HEK293 (cell line): ENCODE results near the gene CEP135.
A peak's percentile ranks its signal among the peaks of the same experiment; 100 is the strongest.

ENCODE experiments used
- GFI1B ChIP-seq: fragments of 450-650 bp; formaldehyde crosslinking; IDR thresholded peaks from 2 replicates; pipeline ENCODE4 v1.5.1; 2016; ENCODE audit warnings: missing biosample characterization, missing genetic modification characterization
- HOXD13 ChIP-seq: sonication (generic); formaldehyde crosslinking; IDR thresholded peaks from 2 replicates; pipeline ENCODE4 v1.8.0; 2022; ENCODE audit warnings: missing genetic modification reagents, borderline replicate concordance
- KLF10 ChIP-seq: fragments of 450-650 bp; IDR thresholded peaks from 2 replicates; pipeline ENCODE4 v1.5.1; 2018; ENCODE audit warnings: missing biosample characterization, mild to moderate bottlenecking, missing genetic modification characterization
- MZF1 ChIP-seq: fragments of 450-650 bp; formaldehyde crosslinking; IDR thresholded peaks from 2 replicates; pipeline ENCODE4 v1.5.1; 2017; ENCODE audit warnings: missing biosample characterization, missing genetic modification characterization, borderline replicate concordance
- REPIN1 ChIP-seq: fragments of 450-650 bp; formaldehyde crosslinking; IDR thresholded peaks from 2 replicates; pipeline ENCODE4 v1.5.1; 2017; ENCODE audit warnings: missing biosample characterization, missing genetic modification characterization, low read depth
- TCF7L2 ChIP-seq: IDR thresholded peaks from 2 replicates; pipeline ENCODE4 v1.6.1; 2011; ENCODE audit warnings: low read depth, mild to moderate bottlenecking, inconsistent platforms, low read length, moderate library complexity, borderline replicate concordance
- ZBTB1 ChIP-seq: fragments of 450-650 bp; formaldehyde crosslinking; IDR thresholded peaks from 2 replicates; pipeline ENCODE4 v1.5.1; 2016; ENCODE audit warnings: missing biosample characterization, missing genetic modification characterization
- ZBTB21 ChIP-seq: fragments of 450-650 bp; formaldehyde crosslinking; IDR thresholded peaks from 2 replicates; pipeline ENCODE4 v1.5.1; 2017; ENCODE audit warnings: missing biosample characterization, missing genetic modification characterization
- ZNF169 ChIP-seq: fragments of 450-650 bp; formaldehyde crosslinking; IDR thresholded peaks from 2 replicates; pipeline ENCODE4 v1.5.1; 2016; ENCODE audit warnings: missing biosample characterization, missing genetic modification characterization
- ZNF239 ChIP-seq: fragments of 450-650 bp; formaldehyde crosslinking; IDR thresholded peaks from 2 replicates; pipeline ENCODE4 v1.5.1; 2016; ENCODE audit warnings: missing biosample characterization, missing genetic modification characterization
- ZNF274 ChIP-seq, 2 experiments: fragments of 200-500 bp in 1 of 2; fragments of 450-650 bp in 1 of 2; sonication (Bioruptor generic) in 1 of 2; formaldehyde crosslinking in 1 of 2; IDR thresholded peaks; 2 replicates each; pipeline versions ENCODE4 v1.5.1 to v1.6.1; 2014 to 2016; ENCODE audit warnings: borderline replicate concordance in 1 of 2, inconsistent platforms in 1 of 2, low read length in 1 of 2, missing biosample characterization in 1 of 2, missing genetic modification characterization in 1 of 2
- ZNF549 ChIP-seq: fragments of 450-650 bp; IDR thresholded peaks from 2 replicates; pipeline ENCODE4 v1.5.1; 2018; ENCODE audit warnings: missing biosample characterization, missing genetic modification characterization, mild to moderate bottlenecking, inconsistent platforms, moderate library complexity
- ZNF558 ChIP-seq: fragments of 450-650 bp; formaldehyde crosslinking; IDR thresholded peaks from 2 replicates; pipeline ENCODE4 v1.5.1; 2016; ENCODE audit warnings: missing biosample characterization, missing genetic modification characterization
- ZNF600 ChIP-seq: fragments of 450-650 bp; formaldehyde crosslinking; IDR thresholded peaks from 2 replicates; pipeline ENCODE4 v1.5.1; 2016; ENCODE audit warnings: missing biosample characterization, missing genetic modification characterization
- ZNF76 ChIP-seq: fragments of 450-650 bp; formaldehyde crosslinking; IDR thresholded peaks from 2 replicates; pipeline ENCODE4; 2016; ENCODE audit warnings: low read depth, missing biosample characterization, missing genetic modification characterization, borderline replicate concordance
- ZSCAN16 ChIP-seq: fragments of 450-650 bp; formaldehyde crosslinking; IDR thresholded peaks from 2 replicates; pipeline ENCODE4 v1.5.1; 2016; ENCODE audit warnings: missing biosample characterization, missing genetic modification characterization
- TF ChIP-seq, protein P1 (sequence below): fragments of 450-650 bp; formaldehyde crosslinking; IDR thresholded peaks from 2 replicates; pipeline ENCODE4 v1.5.1; 2016; ENCODE audit warnings: missing biosample characterization, missing genetic modification characterization
- TF ChIP-seq, protein P2 (sequence below): fragments of 450-650 bp; formaldehyde crosslinking; IDR thresholded peaks from 2 replicates; pipeline ENCODE4 v1.5.1; 2016; ENCODE audit warnings: missing biosample characterization, missing genetic modification characterization, low read depth
- TF ChIP-seq, protein P3 (sequence below): fragments of 450-650 bp; formaldehyde crosslinking; IDR thresholded peaks from 2 replicates; pipeline ENCODE4 v1.5.1; 2016; ENCODE audit warnings: missing biosample characterization, missing genetic modification characterization
- TF ChIP-seq, protein P4 (sequence below): fragments of 450-650 bp; formaldehyde crosslinking; IDR thresholded peaks from 2 replicates; pipeline ENCODE4 v1.5.1; 2016; ENCODE audit warnings: missing biosample characterization, missing genetic modification characterization
- TF ChIP-seq, protein P5 (sequence below): fragments of 450-650 bp; IDR thresholded peaks from 2 replicates; pipeline ENCODE4 v1.5.1; 2018; ENCODE audit warnings: missing biosample characterization, mild to moderate bottlenecking, missing genetic modification characterization
- TF ChIP-seq, protein P6 (sequence below): fragments of 450-650 bp; formaldehyde crosslinking; IDR thresholded peaks from 2 replicates; pipeline ENCODE4 v1.5.1; 2017; ENCODE audit warnings: missing biosample characterization, mild to moderate bottlenecking, missing genetic modification characterization, moderate library complexity
- TF ChIP-seq, protein P7 (sequence below): fragments of 450-650 bp; formaldehyde crosslinking; IDR thresholded peaks from 2 replicates; pipeline ENCODE4 v1.5.1; 2016; ENCODE audit warnings: missing biosample characterization, missing genetic modification characterization, borderline replicate concordance
- TF ChIP-seq, protein P8 (sequence below): fragments of 450-650 bp; formaldehyde crosslinking; IDR thresholded peaks from 2 replicates; pipeline ENCODE4 v1.5.1; 2016; ENCODE audit warnings: missing biosample characterization, missing genetic modification characterization

Gene CEP135

DNA sequence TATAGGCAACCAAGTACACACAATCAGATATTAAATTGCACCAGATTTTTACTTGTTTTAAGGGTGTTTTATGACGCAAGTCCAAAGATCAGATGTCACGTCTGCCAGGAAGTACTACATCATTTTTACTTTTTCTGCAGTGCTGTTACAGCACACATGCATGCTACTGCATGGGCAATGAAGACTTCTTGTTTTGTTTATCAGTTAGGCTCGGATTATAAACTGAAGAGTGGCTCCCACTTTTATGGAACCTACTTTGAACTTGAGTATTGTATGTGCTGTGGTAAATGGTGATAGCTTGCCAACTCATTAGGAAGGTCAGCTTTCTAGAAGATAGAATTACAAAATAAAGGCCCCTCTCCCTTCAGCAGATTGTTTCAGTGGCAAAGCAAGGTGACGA is 131.6 kb downstream of the CEP135 start (continued):
- TF ChIP-seq ZNF169 (tag by site-specific recombination) (no peak), GFI1B (tag by site-specific recombination) (no peak), ZNF549 (tag by site-specific recombination) (no peak), ZBTB21 (no peak), ZNF600 (tag by site-specific recombination) (no peak), HOXD13 (no peak), REPIN1 (tag by site-specific recombination) (no peak), ZNF239 (tag by site-specific recombination) (no peak), ZNF76 (no peak), TCF7L2 (no peak), ZNF558 (tag by site-specific recombination) (no peak), KLF10 (no peak), ZBTB1 (tag by site-specific recombination) (no peak), MZF1 (no peak), ZSCAN16 (no peak), ZNF274 (IDR thresholded peaks at IDR 0.05; ENCODE audit: low read length) (no peak), ZNF274 (tag by site-specific recombination; IDR thresholded peaks at IDR 0.05; ENCODE audit: borderline replicate concordance) (no peak)
- TF ChIP-seq, protein P1, sequence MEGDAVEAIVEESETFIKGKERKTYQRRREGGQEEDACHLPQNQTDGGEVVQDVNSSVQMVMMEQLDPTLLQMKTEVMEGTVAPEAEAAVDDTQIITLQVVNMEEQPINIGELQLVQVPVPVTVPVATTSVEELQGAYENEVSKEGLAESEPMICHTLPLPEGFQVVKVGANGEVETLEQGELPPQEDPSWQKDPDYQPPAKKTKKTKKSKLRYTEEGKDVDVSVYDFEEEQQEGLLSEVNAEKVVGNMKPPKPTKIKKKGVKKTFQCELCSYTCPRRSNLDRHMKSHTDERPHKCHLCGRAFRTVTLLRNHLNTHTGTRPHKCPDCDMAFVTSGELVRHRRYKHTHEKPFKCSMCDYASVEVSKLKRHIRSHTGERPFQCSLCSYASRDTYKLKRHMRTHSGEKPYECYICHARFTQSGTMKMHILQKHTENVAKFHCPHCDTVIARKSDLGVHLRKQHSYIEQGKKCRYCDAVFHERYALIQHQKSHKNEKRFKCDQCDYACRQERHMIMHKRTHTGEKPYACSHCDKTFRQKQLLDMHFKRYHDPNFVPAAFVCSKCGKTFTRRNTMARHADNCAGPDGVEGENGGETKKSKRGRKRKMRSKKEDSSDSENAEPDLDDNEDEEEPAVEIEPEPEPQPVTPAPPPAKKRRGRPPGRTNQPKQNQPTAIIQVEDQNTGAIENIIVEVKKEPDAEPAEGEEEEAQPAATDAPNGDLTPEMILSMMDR (tag by site-specific recombination) = no peak
- TF ChIP-seq, protein P2, sequence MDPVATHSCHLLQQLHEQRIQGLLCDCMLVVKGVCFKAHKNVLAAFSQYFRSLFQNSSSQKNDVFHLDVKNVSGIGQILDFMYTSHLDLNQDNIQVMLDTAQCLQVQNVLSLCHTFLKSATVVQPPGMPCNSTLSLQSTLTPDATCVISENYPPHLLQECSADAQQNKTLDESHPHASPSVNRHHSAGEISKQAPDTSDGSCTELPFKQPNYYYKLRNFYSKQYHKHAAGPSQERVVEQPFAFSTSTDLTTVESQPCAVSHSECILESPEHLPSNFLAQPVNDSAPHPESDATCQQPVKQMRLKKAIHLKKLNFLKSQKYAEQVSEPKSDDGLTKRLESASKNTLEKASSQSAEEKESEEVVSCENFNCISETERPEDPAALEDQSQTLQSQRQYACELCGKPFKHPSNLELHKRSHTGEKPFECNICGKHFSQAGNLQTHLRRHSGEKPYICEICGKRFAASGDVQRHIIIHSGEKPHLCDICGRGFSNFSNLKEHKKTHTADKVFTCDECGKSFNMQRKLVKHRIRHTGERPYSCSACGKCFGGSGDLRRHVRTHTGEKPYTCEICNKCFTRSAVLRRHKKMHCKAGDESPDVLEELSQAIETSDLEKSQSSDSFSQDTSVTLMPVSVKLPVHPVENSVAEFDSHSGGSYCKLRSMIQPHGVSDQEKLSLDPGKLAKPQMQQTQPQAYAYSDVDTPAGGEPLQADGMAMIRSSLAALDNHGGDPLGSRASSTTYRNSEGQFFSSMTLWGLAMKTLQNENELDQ = no peak
- TF ChIP-seq, protein P3, sequence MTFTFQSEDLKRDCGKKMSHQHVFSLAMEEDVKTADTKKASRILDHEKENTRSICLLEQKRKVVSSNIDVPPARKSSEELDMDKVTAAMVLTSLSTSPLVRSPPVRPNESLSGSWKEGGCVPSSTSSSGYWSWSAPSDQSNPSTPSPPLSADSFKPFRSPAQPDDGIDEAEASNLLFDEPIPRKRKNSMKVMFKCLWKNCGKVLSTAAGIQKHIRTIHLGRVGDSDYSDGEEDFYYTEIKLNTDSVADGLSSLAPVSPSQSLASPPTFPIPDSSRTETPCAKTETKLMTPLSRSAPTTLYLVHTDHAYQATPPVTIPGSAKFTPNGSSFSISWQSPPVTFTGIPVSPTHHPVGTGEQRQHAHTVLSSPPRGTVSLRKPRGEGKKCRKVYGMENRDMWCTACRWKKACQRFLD (tag by site-specific recombination) = no peak
- TF ChIP-seq, protein P4, sequence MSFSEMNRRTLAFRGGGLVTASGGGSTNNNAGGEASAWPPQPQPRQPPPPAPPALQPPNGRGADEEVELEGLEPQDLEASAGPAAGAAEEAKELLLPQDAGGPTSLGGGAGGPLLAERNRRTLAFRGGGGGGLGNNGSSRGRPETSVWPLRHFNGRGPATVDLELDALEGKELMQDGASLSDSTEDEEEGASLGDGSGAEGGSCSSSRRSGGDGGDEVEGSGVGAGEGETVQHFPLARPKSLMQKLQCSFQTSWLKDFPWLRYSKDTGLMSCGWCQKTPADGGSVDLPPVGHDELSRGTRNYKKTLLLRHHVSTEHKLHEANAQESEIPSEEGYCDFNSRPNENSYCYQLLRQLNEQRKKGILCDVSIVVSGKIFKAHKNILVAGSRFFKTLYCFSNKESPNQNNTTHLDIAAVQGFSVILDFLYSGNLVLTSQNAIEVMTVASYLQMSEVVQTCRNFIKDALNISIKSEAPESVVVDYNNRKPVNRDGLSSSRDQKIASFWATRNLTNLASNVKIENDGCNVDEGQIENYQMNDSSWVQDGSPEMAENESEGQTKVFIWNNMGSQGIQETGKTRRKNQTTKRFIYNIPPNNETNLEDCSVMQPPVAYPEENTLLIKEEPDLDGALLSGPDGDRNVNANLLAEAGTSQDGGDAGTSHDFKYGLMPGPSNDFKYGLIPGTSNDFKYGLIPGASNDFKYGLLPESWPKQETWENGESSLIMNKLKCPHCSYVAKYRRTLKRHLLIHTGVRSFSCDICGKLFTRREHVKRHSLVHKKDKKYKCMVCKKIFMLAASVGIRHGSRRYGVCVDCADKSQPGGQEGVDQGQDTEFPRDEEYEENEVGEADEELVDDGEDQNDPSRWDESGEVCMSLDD (tag by site-specific recombination) = no peak
- TF ChIP-seq, protein P5, sequence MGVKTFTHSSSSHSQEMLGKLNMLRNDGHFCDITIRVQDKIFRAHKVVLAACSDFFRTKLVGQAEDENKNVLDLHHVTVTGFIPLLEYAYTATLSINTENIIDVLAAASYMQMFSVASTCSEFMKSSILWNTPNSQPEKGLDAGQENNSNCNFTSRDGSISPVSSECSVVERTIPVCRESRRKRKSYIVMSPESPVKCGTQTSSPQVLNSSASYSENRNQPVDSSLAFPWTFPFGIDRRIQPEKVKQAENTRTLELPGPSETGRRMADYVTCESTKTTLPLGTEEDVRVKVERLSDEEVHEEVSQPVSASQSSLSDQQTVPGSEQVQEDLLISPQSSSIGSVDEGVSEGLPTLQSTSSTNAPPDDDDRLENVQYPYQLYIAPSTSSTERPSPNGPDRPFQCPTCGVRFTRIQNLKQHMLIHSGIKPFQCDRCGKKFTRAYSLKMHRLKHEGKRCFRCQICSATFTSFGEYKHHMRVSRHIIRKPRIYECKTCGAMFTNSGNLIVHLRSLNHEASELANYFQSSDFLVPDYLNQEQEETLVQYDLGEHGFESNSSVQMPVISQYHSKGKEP (tag by site-specific recombination) = peak; percentile 100
- TF ChIP-seq, protein P6, sequence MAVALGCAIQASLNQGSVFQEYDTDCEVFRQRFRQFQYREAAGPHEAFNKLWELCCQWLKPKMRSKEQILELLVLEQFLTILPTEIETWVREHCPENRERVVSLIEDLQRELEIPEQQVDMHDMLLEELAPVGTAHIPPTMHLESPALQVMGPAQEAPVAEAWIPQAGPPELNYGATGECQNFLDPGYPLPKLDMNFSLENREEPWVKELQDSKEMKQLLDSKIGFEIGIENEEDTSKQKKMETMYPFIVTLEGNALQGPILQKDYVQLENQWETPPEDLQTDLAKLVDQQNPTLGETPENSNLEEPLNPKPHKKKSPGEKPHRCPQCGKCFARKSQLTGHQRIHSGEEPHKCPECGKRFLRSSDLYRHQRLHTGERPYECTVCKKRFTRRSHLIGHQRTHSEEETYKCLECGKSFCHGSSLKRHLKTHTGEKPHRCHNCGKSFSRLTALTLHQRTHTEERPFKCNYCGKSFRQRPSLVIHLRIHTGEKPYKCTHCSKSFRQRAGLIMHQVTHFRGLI (tag by site-specific recombination) = no peak
- TF ChIP-seq, protein P7, sequence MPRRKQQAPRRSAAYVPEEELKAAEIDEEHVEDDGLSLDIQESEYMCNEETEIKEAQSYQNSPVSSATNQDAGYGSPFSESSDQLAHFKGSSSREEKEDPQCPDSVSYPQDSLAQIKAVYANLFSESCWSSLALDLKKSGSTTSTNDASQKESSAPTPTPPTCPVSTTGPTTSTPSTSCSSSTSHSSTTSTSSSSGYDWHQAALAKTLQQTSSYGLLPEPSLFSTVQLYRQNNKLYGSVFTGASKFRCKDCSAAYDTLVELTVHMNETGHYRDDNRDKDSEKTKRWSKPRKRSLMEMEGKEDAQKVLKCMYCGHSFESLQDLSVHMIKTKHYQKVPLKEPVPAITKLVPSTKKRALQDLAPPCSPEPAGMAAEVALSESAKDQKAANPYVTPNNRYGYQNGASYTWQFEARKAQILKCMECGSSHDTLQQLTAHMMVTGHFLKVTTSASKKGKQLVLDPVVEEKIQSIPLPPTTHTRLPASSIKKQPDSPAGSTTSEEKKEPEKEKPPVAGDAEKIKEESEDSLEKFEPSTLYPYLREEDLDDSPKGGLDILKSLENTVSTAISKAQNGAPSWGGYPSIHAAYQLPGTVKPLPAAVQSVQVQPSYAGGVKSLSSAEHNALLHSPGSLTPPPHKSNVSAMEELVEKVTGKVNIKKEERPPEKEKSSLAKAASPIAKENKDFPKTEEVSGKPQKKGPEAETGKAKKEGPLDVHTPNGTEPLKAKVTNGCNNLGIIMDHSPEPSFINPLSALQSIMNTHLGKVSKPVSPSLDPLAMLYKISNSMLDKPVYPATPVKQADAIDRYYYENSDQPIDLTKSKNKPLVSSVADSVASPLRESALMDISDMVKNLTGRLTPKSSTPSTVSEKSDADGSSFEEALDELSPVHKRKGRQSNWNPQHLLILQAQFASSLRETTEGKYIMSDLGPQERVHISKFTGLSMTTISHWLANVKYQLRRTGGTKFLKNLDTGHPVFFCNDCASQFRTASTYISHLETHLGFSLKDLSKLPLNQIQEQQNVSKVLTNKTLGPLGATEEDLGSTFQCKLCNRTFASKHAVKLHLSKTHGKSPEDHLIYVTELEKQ (tag by site-specific recombination) = no peak
- TF ChIP-seq, protein P8, sequence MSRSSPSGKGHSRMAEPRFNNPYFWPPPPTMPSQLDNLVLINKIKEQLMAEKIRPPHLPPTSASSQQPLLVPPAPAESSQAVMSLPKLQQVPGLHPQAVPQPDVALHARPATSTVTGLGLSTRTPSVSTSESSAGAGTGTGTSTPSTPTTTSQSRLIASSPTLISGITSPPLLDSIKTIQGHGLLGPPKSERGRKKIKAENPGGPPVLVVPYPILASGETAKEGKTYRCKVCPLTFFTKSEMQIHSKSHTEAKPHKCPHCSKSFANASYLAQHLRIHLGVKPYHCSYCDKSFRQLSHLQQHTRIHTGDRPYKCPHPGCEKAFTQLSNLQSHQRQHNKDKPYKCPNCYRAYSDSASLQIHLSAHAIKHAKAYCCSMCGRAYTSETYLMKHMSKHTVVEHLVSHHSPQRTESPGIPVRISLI (tag by site-specific recombination) = peak; percentile 58; the same call in 1 of the 2 replicates
